LHCN-M2 (cell line): ENCODE results near the gene PDZD2. TPM values are rescaled to one million over a fixed set of nuclear protein-coding genes. Genes with fewer than 3 reads are reported as not detected.
A peak's percentile ranks its signal among the peaks of the same experiment; 100 is the strongest.
"Not testable (repeated sequence)": the region's sequence is repeated elsewhere in the genome, so short reads cannot be mapped to it uniquely, and the experiment has no call there.

Source experiments
- DNase-seq: peaks from one replicate; pipeline ENCODE4 v3.0.0-alpha.2; 2012; ENCODE audit warnings: low read depth
- total RNA-seq: library from RNA; depleted of rRNA; stranded (reverse); fragments of >200 nt; gene quantifications from 2 replicates; pipeline ENCODE4 v1.2.3, GENCODE V29; 2014

The PDZD2 gene
- total RNA-seq, 1 experiment from 2014 or later, result not detected

DNA sequence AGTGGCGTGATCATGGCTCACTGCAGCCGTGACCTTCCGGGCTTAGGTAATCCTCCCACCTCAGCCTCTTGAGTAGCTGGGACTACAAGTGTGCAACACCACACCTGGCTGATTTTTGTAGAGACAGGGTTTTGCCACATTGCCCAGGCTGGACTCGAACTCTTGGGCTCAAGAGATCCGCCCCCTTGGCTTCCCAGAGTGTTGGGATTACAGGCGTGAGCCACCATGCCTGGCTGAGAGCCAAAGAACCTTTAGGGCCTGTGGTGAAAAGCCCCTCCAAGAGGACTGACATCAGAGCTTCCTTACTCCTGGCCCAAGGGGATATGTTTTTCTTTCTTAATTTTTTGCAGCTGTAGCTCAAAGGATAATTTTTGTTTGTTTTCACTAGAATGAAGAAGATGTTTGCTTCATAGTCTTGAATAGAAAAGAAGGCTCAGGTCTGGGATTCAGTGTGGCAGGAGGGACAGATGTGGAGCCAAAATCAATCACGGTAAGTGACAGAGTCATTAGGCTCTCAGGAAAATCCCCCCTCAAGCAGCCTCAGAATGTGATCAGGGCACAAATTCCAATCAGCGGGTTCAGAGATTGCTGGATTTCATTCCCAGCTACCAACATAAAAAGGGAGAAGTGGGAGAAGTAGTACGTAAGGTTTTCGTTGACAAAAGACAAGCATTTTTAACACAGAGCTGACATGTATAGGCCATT is 458.1 kb downstream of the PDZD2 start:
- no peak for DNase-seq

DNA sequence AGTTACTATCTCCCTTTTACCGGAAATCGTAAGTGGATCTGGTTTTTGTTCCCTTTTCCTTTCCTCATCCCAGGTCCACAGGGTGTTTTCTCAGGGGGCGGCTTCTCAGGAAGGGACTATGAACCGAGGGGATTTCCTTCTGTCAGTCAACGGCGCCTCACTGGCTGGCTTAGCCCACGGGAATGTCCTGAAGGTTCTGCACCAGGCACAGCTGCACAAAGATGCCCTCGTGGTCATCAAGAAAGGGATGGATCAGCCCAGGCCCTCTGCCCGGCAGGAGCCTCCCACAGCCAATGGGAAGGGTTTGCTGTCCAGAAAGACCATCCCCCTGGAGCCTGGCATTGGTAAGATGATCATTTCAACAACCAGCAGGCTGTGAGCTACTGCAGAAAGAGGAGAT is 459.4 kb downstream of the PDZD2 start:
- DNase-seq, result peak; percentile 39

DNA sequence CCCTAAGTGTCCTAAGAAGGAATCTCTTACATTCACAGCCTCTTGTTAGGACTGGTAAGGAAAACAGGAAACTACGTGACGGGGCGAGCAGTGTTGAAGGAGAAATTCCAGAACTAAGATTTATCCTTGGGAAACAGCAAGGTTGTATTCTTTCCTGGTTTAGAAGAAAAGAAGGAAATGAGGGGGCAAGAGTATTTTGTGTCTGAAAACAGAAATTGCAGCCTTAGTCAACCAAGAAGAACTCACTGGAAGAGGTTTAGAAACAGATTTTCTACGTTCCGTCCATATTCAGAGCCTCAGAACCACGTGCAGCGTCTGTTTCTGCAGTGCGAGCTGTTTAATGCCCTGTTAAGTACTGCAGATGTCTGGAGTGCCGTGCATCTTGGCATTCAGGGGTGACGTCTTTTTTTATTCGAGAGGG is 460.0 kb downstream of the PDZD2 start:
- no peak for DNase-seq

DNA sequence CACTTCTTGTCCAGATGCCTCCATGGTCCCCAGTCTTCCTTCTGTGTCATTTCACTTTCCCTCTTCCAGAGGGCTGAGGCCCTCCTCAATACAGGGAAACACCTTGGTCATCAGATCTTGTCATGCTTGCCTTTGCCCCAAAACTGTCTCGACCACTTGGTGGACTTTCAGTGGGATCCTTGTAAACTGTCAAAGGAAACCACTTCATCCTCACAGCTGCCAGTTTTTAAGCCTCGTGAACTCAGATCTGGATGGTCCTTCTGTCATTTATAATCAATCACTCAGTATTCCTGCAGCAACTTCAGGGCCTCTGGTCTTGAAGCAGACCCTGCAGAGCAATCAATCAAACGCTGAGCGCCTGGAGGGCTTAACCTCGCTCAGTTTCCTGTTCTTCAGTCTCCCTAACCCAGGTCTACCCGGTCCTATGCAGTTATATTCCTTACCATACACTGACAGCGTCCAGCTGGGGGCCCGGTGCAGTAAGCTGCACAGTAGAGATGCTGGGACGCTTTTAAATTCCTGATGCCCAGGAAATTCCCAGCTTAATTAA is 460.6 kb downstream of the PDZD2 start:
- no peak for DNase-seq

DNA sequence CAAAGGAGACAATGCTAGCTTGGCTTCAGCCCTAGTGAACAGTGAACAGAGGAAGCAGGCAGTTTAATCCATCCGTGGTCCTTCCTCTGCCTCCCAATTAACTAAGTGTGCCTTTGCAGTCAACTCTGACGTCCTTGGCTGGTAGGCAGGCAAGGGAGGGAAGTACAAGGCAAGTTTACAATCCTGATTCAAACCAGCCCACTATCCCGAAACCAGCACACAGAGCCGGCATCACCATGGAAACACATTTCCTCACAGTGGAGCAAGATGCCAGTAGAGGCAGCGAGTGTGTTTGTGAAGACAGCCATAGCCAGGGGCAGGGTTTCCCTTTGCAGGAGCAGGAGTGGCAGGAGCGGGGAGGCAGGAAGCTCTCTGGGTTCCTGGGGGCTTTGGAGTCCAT is 461.3 kb downstream of the PDZD2 start:
- DNase-seq, result no peak

DNA sequence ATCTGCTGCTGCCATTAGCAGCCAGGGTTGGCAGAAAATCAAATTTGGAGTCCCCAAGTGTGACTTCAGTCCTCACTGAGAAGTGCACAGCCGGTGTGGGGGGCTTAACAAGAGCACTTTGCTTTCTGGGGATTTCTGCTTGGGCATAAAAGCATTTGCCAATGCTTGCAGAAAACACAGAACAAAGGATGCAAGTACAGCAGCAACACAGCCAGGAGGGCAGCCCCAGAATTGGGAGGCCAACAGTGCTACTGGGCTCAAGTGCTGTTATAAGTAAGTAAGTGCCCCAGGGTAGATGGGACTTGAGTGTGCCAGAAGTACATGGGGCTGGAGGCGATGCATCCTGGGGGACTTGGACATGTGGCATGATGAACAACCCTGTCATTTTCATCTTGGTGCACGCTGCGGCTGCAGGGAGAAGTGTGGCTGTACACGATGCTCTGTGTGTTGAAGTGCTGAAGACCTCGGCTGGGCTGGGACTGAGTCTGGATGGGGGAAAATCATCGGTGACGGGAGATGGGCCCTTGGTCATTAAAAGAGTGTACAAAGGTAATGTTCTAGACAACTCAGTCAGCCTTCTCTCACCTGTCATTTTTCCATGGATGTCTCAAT is 461.9 kb downstream of the PDZD2 start:
- no peak for DNase-seq

DNA sequence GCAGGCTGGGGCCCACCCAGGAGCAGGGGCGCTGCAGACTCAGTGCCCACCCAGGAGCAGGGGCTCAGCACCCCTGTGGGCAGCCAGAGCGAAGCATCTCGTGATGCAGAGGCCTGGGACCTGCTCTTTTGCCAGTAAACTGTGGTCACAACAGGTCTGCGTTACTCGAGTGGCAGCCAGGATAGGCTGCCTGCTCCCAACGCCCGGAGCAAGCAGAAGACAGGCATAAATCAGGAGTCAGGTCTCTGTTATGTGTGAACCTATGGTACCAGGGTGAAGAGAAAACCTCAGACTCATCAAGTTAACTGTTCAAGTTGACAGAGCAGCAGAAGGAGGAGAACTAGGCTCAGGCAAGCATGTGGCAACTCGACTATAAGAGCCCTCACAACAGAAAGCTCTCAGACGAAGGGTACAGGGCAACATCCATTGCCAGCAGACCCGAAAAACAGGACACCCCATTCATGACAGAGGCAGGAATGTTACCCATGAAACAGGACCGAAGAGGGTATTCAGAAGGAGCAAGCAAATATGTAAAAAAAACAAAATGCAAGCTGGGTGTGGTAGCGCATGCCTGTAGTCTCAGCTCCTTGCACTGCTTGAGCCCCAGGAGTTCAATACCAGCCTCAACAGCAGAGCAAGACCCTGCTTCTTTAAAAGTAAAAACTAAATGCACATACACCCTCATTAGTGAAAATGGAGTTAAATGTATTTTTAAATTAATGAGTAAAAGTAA is 463.5 kb downstream of the PDZD2 start:
- no peak for DNase-seq

DNA sequence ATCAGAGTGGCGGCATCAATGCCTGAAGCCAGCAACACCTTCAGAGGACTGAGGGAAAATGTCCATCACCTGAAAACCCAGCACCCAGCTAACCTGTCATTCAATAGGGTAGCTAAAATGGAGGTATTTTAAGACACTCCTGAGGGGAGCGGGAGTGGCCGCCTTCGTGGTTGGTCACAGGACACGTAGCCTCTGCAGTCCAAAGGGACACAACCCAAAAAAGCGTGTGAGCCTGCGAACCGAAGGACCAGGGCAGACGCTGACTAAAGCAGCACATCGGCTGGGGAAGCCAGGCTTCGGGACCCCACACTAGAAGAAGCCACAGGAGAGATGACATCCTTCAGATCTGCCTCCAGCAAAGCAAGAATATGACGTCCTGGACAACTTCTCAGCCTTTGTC is 464.6 kb downstream of the PDZD2 start:
- DNase-seq, result no peak

DNA sequence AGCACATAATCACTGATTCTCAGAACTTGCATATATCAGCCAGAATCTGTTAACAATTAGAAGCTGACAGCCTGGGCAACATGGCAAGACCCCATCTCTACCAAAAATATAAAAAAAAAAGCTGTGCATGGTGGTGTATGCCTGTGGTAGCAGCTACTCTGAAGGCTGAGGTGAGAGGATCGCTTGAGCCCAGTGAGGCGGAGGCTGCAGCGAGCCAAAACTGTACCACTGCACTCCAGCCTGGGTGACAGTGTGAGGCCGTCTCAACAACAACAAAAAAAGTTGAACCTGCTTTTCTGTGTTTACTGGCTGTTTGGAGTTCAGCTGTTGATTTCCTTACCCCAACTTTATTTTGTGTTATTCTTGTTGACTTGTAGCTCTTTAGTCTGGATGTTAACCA is 468.4 kb downstream of the PDZD2 start:
- DNase-seq, result no peak

DNA sequence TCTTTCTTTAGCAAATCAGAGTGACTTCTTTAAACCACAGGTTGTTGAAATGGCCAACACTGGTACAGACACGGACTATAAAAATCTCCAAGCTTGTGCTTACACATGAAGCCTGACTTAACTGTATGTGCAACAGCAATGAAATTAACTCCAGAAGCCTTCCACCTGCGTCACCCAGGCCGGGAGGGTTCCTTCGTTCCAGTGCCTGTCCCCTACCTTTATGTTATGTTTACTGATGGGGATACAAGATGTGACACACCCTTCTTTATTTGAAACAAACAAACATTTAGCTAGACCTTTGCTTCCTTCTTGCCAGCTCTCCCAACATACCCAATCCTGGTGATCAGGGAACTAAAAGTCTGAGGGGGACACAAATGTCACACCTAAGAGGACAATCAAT is 469.2 kb downstream of the PDZD2 start:
- no peak for DNase-seq

DNA sequence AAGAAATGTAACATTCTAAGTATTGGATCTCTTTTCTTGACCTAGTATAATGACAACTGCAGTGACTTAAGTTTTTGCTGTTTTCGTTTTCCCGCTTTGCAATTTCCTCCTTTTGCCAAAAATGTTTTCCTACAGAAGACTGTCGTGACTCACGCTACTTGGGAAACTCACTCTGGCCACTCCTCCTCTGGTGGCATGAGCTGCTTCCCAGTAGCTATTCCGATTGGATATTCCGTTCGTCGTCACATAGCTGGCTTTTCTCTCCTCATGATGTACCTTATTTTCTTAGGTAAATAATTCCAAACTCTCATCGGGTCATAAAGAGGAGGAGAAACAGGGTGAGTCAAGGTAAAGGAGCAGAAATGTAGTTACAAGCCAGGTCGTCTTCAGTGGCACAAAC is 470.3 kb downstream of the PDZD2 start:
- no peak for DNase-seq

DNA sequence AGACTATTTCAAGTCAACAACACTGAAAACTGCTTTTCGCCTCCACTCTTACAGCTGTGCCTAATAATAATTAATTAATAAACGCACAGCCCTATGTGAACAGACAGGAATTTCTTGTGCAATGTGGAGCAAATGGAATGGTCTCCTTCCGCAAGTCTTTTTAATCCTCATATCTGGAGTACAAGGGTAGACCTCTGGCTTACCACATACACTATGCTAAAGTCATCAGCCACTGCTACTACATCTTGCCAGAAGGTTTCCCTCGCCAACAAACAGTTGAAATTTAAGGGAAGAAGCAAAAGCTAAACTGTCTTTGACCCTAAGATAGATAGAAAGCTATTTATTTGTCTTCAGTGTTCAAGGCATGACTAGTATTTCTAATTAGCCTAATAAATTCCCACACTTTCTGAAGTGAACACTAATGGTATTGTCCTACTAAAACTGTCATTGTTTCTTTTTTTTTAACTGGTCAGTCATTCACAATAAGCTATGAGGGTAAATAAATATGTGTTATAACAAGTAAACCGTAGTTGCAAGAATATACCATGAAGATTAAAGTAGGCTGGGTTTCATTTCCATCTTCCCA is 471.3 kb downstream of the PDZD2 start:
- DNase-seq, result no peak

DNA sequence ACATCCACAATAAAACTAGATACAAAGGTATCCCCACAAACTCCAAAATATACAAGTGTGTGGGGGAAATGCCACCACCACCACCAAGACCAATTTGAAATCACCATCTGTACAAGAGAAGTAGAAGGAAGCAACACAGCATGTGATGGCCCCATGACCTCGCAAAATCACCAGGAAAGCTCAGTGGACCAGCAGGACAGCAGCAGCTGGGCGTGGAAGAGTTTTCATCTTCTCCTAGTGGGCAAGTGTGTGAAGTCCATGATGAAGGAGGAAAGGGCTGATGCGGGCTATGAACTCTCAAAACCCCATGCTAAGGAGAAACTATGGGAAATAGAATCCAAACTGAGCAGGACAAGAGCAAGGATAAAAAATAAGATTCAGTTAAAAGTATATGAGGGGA is 477.1 kb downstream of the PDZD2 start:
- peak; percentile 72 for DNase-seq

DNA sequence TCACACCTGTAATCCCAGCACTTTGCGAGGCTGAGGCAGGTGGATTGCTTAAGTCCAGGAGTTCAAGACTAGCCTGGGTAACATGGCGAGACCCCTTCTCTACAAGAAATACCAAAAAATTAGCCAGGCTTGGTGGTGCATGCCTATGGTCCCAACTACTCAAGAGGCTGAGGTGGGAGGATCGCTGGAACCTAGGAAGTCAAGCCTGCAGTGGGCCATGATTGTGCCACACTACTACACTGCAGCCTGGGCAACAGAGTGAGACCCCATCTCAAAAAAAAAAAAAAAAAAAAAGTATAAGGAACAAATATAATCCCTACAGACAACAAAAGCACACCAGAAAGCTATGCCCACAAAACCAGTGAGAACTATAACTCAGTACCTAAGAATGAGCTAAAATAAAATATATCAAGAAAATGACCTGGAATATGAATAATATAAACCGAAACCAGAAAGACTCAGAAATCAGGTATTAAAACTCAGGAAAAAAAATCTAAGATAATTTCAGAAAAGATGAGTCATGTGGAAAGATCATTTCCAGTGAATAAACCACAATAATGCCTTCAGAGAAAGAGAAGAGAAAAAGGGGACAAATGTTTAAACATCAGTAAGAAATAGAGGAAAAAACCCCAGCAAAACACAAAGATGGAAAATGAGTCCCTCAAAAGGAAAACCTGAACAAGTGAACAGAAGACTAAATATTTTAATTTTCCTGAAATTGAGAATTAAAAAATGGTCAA is 477.8 kb downstream of the PDZD2 start:
- DNase-seq, result peak; percentile 40

DNA sequence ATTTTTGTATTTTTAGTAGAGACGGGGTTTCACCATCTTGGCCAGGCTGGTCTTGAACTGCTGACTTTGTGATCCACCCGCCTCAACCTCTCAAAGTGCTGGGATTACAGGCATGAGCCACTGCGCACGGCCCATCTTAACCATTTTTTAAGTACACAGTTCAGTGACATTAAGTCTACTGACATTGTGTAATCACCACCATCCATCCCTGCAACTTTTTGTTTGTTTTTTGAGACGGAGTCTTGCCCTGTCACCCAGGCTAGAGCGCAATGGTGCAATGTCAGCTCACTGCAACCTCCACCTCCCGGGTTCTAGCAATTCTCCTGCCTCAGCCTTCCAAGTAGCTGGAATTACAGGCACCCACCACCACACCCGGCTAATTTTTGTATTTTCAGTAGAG is 480.0 kb downstream of the PDZD2 start:
- DNase-seq, result not testable (repeated sequence)

DNA sequence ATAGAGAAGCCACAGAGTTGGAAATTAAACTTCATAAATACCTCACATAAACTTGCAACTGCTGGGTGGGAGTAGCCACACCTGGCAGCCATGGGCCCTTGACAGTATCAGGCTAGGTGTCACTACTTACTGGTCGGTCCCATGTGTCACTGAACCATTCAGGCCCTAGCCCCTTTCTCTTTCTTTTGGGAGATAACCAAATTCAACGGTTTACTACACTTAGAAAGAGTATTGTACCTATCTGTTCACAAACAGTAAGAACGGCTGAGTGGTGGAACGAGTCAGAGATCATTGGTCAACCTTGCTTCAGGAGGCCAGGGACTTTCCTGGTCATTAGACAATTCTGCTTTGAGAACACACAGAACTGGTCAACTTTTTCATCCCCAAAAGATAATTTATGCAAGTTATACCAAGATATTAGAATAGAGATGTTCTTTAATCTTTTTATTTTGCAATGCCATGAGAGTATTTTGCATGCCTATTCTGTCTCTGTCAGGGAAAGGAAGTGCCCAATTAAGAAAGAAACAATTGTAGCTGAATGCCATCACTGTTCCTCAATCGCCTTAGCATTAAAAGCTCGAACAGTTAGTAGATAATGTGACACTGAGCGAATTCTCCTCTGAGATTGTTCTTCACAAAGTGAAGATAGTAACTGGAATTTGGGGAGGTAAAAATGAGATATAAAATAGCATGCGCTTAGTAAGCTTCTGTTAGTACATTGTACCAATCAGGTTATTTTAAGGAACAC is 484.3 kb downstream of the PDZD2 start:
- DNase-seq, result no peak

DNA sequence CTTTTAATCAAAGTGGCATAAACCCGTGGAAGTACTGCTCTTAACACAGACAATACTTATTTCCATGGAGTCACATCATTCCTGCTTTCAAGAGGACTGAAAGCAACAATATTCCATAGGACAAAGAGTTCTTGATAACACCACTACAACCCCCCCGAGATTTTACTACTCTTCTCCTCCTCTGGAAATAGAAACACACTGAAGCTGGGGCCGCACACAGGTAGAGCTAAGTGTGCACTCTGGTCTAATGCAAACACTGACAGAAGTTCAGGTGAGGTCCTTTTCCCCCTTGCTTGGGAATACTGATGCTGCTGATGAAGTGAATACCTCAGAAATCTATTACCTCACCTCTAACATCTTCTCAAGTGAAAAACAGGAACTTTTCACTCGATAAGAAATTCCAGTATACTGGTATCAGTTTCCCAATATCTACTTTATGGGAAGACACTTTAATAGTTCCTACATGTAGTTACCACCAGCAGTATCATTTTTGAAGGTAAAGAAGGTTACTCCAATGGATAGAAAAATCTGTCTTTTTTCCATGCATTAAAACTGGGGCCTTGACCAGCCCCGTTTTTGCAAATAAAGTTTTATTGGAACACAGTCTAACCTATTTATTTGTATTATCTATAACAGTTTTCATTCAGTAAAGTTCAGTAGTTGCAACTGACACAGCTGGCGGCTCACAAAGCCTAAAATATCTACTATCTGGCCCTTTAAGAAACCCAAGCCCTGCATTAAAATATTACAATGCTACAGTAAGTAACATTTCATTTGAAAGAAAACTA is 485.2 kb downstream of the PDZD2 start:
- no peak for DNase-seq

DNA sequence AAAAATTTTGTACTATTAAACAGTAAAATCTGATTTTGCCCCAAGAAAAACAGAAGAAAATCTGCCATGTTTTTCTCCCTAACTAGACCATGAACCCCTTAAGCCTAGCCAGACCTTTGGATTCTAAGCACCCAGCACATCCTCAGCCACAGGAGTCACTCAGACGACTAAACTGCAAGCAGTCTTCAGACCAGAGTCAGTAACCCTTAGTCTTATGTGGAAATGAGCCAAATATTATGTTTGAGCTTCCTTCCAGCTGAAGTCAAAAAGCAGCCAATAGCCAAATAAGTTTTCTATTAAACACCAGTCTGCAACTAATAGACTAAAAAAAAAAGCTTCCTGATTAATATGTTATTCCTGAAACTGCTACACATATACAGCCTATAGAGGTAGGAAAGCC is 487.8 kb downstream of the PDZD2 start:
- DNase-seq, result no peak

DNA sequence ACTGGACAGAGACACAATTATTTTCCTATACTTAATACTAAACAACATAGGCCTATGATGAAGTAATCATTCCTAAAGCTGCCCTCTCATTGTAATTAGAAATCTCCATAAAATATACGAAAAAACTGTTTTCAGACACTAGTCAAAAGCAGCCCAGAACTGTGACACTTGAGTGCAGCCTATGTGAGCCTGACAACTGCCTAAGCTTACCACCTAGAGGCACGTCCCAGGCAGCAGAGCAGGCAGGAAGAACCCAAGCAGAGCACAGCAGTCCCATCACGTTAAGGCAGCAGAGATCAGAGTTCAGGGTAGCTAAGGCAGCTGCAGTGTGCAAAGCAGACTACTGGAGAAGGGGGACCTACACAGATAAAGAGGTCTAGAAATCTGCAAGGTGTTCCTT is 488.8 kb downstream of the PDZD2 start:
- DNase-seq, result no peak

DNA sequence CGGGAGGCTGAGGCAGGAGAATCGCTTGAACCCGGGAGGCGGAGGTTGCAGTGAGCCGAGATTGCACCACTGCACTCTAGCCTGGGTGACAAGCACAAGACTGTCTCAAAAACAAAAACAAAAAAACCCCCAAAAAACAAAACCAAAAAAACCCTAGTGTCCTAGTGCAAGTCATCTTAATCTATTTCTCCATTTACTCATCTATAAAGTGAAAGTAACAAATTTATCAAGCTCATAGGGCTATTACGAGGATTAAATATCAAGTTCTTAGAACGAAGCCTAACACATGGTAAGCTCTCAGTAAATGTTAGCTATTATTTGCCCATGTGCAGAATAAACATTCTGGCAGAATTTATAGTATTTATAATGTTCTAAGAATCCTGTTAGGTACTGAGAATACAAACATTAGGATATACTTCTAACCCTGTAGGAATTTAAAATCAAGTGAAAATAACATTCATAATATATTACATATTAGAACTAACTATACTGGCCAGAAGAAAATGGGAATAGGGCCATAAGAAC is 490.2 kb downstream of the PDZD2 start:
- no peak for DNase-seq
